ENCODE data around the gene AMN.

Gene AMN

GRCh38 chr14:102969060-102969791 lies 46.8 kb downstream of the AMN start:
- Histone ChIP-seq H3K4me3 (ENCODE audit: severe bottlenecking) (no peak overlapping the region), H3K27ac (ENCODE audit: poor library complexity, severe bottlenecking) (no peak overlapping the region), H3K27me3 (ENCODE audit: insufficient read depth, poor library complexity, severe bottlenecking) (no peaks in the 10 kb centered on the region), H3K36me3 (ENCODE audit: low read depth) (peaks cover 95% of the 10 kb centered on the region), H3K4me1 (ENCODE audit: insufficient read depth, poor library complexity, severe bottlenecking) (no peaks in the 10 kb centered on the region), H3K9me3 (ENCODE audit: severe bottlenecking) (no peaks in the 10 kb centered on the region)
- no peak for TF ChIP-seq CTCF (IDR thresholded peaks at IDR 0.05; ENCODE audit: poor library complexity, severe bottlenecking)
- DNase-seq (ENCODE audit: low spot score), result no peak
- no peak for ATAC-seq (ENCODE audit: low read depth)

GRCh38 chr14:102969901-102970300 lies 47.4 kb downstream of the AMN start:
- ATAC-seq (ENCODE audit: low read depth) (no peak), DNase-seq (ENCODE audit: low spot score) (no peak)
- Histone ChIP-seq H3K4me3 (ENCODE audit: severe bottlenecking) (no peak overlapping the region), H3K27me3 (ENCODE audit: insufficient read depth, poor library complexity, severe bottlenecking) (no peaks in the 10 kb centered on the region), H3K9me3 (ENCODE audit: severe bottlenecking) (no peaks in the 10 kb centered on the region), H3K4me1 (ENCODE audit: insufficient read depth, poor library complexity, severe bottlenecking) (no peaks in the 10 kb centered on the region), H3K27ac (ENCODE audit: poor library complexity, severe bottlenecking) (no peak overlapping the region), H3K36me3 (ENCODE audit: low read depth) (peaks cover 95% of the 10 kb centered on the region)
- no peak for TF ChIP-seq CTCF (IDR thresholded peaks at IDR 0.05; ENCODE audit: poor library complexity, severe bottlenecking)

GRCh38 chr14:102970496-102970895 lies 48.0 kb downstream of the AMN start:
- no peak overlapping the region for H3K27ac ChIP-seq (ENCODE audit: poor library complexity, severe bottlenecking)
- no peak overlapping the region for H3K4me3 ChIP-seq (ENCODE audit: severe bottlenecking)
- H3K36me3 ChIP-seq (ENCODE audit: low read depth), result peaks cover 95% of the 10 kb centered on the region
- no peaks in the 10 kb centered on the region for H3K4me1 ChIP-seq (ENCODE audit: insufficient read depth, poor library complexity, severe bottlenecking)
- no peaks in the 10 kb centered on the region for H3K27me3 ChIP-seq (ENCODE audit: insufficient read depth, poor library complexity, severe bottlenecking)
- DNase-seq (ENCODE audit: low spot score) (no peak), ATAC-seq (ENCODE audit: low read depth) (no peak)
- no peaks in the 10 kb centered on the region for H3K9me3 ChIP-seq (ENCODE audit: severe bottlenecking)
- TF ChIP-seq CTCF (IDR thresholded peaks at IDR 0.05; ENCODE audit: poor library complexity, severe bottlenecking), result no peak

GRCh38 chr14:102971314-102971713 lies 48.9 kb downstream of the AMN start:
- Histone ChIP-seq H3K27me3 (ENCODE audit: insufficient read depth, poor library complexity, severe bottlenecking) (no peaks in the 10 kb centered on the region), H3K27ac (ENCODE audit: poor library complexity, severe bottlenecking) (no peak overlapping the region), H3K4me3 (ENCODE audit: severe bottlenecking) (no peak overlapping the region), H3K9me3 (ENCODE audit: severe bottlenecking) (no peaks in the 10 kb centered on the region), H3K36me3 (ENCODE audit: low read depth) (peaks cover 95% of the 10 kb centered on the region), H3K4me1 (ENCODE audit: insufficient read depth, poor library complexity, severe bottlenecking) (no peaks in the 10 kb centered on the region)
- ATAC-seq (ENCODE audit: low read depth) (no peak), DNase-seq (ENCODE audit: low spot score) (no peak)
- no peak for TF ChIP-seq CTCF (IDR thresholded peaks at IDR 0.05; ENCODE audit: poor library complexity, severe bottlenecking)

GRCh38 chr14:102971836-102972606 lies 49.6 kb downstream of the AMN start:
- Histone ChIP-seq H3K4me3 (ENCODE audit: severe bottlenecking) (no peak overlapping the region), H3K36me3 (ENCODE audit: low read depth) (peaks cover 95% of the 10 kb centered on the region), H3K27ac (ENCODE audit: poor library complexity, severe bottlenecking) (no peak overlapping the region), H3K4me1 (ENCODE audit: insufficient read depth, poor library complexity, severe bottlenecking) (no peaks in the 10 kb centered on the region), H3K9me3 (ENCODE audit: severe bottlenecking) (no peaks in the 10 kb centered on the region), H3K27me3 (ENCODE audit: insufficient read depth, poor library complexity, severe bottlenecking) (no peaks in the 10 kb centered on the region)
- TF ChIP-seq CTCF (IDR thresholded peaks at IDR 0.05; ENCODE audit: poor library complexity, severe bottlenecking), result no peak
- no peak for DNase-seq (ENCODE audit: low spot score)
- ATAC-seq (ENCODE audit: low read depth), result no peak

All from RWPE2 (cell line).